ENCODE measurements around the gene KCNJ14.

DNA sequence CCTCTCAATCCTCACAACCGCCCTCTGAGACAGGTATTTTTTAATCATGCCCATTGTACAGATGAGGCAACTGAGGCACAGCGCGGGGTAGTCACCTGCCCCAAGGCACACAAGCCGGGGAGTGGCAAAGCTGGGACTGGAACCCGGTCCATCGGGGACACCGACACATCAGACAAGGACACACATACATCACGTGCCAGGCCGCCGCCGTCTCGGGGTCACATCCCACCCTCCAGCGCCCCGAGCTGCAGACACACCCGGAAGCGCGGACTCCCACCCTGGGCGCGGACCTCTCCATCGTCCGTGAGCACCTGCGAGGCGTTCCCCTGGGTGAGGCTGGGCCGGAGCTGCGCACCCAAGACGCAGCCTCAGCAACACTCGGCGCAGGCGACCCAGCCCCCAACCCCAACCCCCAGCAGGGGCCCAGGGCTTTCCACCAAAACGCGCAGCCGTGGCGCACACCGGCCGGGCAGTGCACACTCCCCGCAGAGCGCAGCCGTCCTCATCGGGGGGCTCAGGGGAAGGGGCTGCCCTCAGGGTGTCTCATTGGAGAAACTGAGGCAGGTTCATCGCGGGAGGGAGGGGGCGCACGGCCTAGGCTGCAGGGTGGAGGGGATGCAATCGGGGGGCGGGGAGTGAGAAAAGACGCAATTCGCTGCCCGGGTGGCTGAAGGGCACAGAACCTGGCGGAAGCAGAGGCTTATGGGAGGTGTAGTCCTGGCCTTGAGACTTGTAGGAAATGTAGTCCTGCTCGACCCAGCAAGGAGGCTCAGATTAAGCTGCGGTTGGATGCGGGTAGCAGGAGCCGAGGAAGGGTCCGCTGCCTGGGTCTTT is 58.1 kb downstream of the KCNJ14 start:
- no peak for TF ChIP-seq EZH2 (IDR thresholded peaks at IDR 0.05; ENCODE audit: insufficient read depth, poor library complexity, severe bottlenecking)
- TF ChIP-seq EZH2phosphoT487 (IDR thresholded peaks at IDR 0.05; ENCODE audit: insufficient read depth, low read depth): no peak
